Measurements from ENCODE around the gene RNF214.

GRCh38 chr11:117189191-117189940 lies 43.1 kb upstream of the RNF214 start:
- no peak for TF ChIP-seq CTCF (IDR thresholded peaks at IDR 0.05)
- no peak for TF ChIP-seq EP300 (IDR thresholded peaks at IDR 0.05)
- TF ChIP-seq POLR2AphosphoS5 (IDR thresholded peaks at IDR 0.05): no peak
